Stimulated activated CD4-positive, alpha-beta T cell treated with anti-CD3 and anti-CD28 coated beads, Interleukin-4, amount 100 ng/mL, for 24 hours (primary cell): ENCODE measurements around the gene MYDGF.
A peak's percentile ranks its signal among the peaks of the same experiment; 100 is the strongest.
"Not testable (repeated sequence)": the region's sequence is repeated elsewhere in the genome, so short reads cannot be mapped to it uniquely, and the experiment has no call there.

Source experiments
- DNase-seq: peaks from one replicate; pipeline ENCODE4 v3.0.0-alpha.2; 2020

MYDGF gene

GRCh38 chr19:4699826-4700692 is 29.9 kb upstream of the MYDGF start:
- DNase-seq, result no peak

DNA sequence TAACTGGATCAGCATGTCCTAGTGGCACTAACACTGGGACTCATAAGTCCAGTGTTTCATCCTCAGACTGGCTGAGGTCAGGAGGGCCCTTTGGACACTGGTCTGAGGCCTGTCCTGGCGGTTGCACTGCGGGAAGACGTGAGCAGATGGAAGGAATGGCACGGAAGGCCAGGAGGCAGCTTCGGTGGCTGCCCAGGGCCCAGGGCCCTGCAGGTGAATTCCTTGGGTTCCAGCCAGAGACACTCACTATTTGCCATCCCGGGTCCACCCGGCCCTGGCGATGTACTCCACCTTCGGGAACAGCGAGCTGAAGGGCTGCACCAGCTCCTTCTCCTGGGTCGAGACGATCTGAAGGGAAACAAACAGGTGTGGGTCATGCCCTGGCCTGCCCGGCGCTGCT is 27.2 kb upstream of the MYDGF start:
- no peak for DNase-seq

DNA sequence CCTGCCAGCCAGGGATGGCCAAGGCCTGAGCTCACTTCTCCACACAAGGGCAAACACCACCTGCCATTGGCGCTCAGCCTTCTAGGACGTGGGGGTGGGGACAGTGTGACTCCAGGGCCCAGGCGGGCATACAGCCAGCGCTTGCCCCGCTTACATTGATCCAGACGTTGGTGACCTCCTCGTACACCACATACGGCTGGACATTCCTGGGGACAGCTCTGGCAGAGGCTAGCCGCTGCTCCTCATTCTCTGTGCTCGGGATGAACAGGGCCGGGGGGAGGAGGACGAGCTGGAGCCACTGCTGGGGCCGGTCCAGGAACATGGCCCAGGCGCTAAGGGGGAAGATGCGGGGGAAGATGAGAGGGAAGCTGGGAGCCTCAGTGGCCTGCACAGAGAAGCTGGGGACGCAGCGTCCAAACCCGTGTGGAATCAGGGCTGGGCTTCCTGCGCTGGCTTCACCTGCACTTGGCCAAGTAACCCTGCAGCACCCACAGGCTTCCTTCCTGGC is 25.1 kb upstream of the MYDGF start:
- no peak for DNase-seq

DNA sequence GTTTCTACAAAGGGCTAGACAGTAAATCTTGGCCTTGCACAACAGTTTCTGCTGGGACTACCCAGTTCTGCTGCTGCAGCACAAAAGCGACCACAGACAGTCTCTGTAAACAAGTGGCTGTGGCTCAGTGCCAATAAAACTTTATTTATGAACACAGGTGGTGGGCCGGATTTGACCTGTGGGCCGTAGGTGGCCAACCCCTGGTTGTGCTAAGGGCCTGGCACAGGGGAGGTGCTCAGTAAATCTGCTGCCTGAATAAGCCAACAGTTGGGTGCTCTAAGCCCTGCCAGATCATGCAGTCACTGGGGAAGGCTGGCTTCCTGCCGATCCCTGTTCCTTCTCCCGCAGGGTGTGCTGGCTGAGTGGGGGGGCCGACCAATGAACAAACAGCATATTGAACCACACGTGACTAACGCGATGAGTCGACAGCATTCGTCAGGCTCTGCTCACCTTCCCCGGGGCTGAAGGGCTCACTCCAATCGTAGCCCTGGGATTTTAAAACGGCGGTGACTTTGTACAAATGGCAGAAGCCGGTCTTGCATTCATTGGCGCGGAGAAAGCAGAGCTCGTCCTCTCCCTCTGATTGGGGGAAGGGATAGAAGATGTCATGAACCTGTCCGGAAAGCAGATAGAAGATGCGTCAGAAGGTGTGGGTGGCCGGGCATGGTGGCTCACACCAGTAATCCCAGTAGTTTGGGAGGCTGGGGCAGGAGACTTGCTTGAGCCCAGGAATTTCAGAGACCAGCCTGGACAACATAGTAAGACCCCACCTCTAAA is 24.3 kb upstream of the MYDGF start:
- no peak for DNase-seq

- no peak for DNase-seq
Observed at GRCh38 chr19:4693471-4694121, 23.5 kb upstream of the MYDGF start.

- DNase-seq, result no peak
Observed at GRCh38 chr19:4693078-4693350, 22.9 kb upstream of the MYDGF start.

DNA sequence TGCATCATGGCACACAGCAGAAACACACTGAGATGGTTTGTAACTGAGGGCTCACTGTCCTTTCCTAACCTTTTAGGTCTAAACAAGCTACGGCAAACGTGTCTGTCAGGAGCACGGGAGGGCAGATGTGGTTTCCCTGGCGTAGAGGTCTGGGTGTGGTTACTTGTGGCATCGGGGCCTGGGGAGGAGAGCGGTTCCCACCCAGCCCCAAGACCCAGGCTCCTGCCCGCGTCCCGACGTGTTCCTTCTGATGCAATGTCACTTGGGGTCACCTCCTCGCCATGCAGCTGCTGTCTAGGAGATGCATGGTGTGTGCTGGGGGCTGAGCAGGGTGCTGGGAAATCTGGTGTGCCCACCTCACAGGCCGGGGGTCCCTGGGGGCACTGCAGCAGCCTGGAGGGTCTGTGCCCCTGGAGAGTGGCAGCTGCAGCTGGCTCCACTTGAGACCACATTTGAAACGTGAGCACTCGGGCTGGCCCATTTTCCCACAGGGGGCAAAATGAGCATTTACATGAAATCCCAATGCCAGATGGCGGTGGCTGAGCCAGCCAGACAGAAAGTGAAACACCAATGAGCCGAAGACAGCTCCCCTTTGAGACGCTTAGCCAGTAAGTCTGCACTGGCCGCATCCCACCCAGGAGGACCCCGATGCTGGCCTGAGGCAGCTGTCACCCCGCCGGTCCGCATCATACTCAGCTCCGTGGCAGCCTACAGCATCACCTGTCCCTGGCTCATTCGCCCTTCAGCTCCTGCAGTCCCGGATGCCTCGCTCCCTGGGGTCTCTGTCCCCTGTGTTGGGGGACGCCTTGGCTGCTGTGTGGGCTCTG is 22.3 kb upstream of the MYDGF start:
- DNase-seq, result no peak

DNA sequence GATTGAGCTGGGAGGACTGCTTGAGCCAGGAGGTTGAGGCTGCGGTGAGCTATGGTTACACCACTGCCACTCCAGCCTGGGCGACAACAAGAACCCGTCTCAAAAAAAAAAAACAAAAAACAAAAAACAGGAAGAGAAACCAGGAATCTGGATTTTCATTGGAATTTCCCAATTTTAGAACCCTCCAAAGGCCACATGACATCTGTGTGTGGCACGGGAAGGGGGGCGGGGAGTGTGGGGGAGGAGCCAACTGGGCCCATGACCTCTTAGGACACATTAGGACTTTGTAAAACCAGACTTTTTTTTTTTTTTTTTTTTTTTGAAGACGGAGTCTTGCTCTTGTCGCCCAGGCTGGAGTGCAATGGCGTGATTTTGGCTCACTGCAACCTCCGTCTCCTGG is 21.2 kb upstream of the MYDGF start:
- no peak for DNase-seq

DNA sequence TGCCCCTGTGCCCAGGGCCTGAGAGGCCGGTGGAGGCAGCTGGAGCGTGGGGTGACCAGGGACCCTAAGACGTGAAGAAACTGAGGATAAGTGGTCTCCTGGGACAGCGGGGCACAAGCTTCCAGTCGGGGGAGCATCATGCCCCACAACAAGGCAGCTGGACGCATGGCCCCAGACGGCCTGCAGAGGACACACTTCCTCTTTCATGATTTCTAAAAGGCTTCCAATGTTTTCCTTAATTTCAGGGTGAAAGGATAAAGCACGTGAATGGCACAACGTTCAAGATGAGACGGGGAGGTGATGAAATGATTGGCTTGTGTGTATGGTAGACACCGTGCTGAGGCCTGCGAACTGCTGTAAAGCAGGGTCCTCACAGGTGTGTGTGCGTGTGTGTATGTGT is 20.2 kb upstream of the MYDGF start:
- no peak for DNase-seq

DNA sequence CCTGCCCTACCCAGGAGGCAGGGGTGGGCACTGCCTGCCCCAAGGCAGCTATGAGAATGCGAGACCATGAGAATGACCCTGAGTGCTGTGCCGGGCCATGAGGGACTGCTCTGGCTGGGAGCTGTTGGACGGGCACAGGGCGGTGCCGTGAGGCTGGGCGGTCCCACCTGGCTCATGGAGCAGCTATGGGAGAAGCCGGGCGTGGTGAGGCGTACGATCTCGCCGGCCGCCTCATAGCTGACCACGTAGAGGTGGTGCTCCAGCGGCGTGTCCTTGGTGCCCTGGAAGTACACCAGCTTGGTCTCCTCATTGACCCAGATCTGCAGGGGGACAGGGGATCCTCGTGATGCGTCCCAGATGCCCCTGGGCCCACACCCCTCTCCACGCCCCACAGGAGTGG is 19.3 kb upstream of the MYDGF start:
- DNase-seq, result no peak

DNA sequence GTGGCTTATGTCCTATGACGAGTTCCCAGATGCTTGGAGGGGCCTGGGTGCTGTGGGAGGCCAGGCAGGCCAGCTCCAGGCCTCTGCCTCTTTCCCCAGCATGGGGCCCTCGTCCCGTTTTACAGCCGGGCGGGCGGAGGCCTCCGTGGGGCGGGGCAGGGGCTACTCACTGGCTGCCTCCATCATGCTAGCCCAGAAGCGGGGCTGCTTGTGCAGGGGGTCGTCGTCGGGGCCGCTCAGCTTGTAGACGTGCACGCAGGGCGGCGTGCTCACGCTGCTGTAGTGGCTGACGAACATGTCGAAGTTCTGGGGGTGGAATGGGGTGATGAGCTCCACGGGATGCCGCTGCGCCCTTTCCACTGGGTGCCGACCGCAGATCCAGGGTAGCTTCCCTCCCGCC is 18.4 kb upstream of the MYDGF start:
- DNase-seq, result no peak

DNA sequence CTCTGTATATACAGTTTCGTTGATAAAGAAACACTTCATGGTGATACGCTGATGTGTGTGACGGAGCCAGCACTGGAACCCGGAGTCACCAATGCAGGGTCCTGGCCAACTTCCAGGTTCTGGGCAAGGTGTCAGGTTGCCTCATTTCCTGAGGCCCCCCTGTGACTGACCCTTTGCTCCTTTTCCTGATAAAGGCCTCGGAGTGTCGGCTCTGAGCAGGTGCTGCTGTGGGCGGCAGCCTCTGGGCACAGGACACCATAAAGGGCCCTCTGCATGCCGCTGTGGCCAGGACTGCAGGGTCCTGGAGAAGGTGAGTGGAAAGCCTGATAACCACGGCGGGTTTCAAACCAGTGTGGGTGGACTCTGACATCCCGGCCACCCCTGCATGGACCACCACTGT is 17.3 kb upstream of the MYDGF start:
- DNase-seq, result no peak

- DNase-seq, result no peak
Observed at GRCh38 chr19:4686700-4687099, 16.6 kb upstream of the MYDGF start.

- no peak for DNase-seq
Observed at GRCh38 chr19:4684312-4685095, 14.4 kb upstream of the MYDGF start.

DNA sequence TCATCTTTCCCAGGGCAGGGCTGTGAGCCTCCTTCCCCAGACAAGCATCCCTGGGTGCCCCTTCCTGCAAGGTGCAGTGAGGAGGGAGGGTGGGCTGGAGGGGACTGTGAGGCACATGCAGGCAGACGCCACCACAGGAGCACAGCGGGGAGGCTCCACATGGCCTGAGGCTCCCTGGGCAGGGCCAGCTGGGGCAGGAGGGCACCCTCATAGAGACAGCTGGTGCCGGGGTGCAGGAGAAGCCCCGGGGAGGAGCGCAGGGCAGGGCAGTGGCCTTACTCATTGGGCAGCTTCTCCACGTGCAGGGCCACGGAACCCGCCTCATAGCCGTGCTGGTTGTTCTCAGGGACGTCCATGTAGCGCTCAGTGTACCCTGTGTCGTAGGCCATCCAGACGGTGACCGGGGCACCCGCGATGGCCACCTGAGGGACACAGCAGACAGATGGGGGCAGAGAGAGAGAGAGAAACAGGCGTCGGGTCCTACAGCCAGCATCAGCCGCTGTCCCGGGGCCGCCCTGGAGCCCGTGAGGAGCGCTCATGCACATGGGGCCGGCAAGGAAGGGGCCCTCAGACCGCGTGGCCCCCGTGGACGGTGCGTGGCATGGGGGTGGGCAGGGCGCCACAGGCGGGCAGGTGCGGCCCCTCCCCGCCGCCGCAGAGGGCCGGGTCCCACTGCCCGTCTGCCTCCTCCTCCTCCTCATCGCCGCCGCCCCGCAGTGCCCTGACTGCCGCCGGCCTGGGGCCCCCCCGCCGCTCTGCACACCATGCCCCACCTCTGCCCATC is 12.5 kb upstream of the MYDGF start:
- DNase-seq, result no peak

GRCh38 chr19:4680021-4680420 is 9.9 kb upstream of the MYDGF start:
- not testable (repeated sequence) for DNase-seq

GRCh38 chr19:4678881-4679790 is 9.0 kb upstream of the MYDGF start:
- DNase-seq, result peak; percentile 7

DNA sequence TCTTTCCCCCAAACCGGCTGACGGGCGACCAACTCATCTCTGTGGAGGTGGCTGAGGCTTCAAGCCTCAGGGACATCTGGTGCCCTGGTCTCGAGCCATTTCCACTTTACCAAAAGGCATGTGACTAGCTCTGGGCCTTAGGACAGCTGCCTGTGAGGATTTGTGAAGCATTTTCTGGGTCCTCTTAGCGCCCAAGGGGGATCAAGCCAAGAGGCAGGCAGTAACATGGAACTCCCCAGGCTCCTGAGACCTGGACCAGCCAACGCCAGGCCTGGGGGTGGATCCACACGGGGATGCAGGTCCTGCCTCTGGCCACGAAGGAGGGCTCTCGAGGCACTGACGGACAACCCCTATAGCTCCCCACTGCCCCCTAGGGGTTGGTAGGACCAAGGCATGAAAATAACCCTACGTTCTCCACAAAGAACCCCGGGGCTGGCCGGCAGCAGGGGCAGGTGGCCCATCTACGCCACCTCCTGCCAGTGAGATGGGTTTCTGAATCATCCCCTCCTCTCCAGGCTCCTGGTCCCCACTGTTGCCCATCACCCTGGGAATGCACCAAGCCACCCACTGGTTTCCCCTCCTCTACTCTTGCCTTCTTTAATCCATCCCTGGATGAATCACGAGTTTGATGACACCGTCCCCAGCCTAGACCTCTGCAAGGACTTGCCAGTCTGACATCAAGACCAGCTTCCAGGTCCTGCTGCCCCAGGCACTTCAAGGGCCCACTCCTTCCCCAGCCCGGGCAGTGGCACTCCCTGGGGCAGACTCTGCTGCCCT is 7.0 kb upstream of the MYDGF start:
- peak; percentile 29 for DNase-seq

DNA sequence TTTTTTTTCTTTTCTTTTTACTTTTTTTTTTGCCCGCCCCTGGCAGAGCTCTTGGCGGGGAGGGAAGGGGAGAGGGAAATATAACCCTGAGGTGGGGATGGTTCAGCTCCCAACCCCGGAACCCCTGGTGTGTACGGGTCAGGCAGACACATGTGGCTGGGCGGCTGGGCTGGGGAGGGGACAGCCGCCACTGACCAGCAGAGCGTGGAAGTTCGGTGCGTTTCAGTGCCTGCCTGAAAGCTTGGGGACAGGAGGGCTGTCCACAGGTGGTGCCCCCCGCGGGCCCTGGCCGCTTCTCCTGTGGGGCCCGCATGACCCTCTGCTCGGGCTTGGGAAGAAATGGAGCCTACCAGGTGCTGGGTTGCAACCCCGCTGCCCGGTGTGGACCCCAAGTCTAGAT is 5.2 kb upstream of the MYDGF start:
- DNase-seq, result no peak
